ENCODE results near the gene PTGDR.

The PTGDR gene

DNA sequence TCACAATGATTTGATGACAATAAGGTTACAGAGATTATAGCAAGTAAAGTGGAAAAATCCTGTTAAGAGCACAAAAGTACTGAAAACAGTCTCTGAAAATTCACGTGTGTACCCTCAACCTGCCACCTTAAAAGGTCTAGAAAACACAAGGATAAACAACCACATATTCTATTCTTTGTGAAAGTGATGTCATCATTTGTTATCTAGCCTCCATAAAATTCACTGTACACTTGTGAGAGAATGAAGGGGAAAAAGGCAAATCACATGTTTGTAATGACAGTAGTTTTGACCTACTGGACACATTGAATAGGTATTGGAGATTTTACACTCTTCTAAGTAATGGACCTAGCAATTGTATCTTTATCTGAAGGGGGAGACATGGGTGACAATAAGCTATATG is 4.0 kb downstream of the PTGDR start:
- no peak for DNase-seq (ENCODE audit: extremely low read depth, low read depth)
- TF ChIP-seq CTCF (IDR thresholded peaks at IDR 0.05; ENCODE audit: low read depth, low read length), result no peak

DNA sequence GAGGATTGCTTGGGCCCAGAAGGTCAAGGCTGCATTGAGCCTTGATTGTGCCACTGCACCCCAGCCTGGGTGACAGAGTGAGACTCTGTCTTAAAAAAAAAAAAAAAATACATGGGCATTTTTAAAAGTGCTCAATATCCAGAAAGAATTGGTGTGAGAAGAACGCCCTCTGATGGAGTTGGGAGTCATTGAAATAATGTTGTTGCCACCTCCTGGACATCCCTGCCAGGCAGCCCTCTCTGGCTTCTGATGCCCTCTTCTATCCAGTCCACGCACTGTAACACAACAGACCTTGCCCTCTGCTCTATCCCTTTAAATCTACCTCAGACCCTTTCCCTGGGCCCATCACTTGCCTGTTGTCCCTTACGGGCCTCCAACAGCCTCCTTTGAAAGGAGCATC is 4.9 kb downstream of the PTGDR start:
- peak; percentile 38 for TF ChIP-seq CTCF (IDR thresholded peaks at IDR 0.05; ENCODE audit: low read depth, low read length)
- no peak for DNase-seq (ENCODE audit: extremely low read depth, low read depth)

DNA sequence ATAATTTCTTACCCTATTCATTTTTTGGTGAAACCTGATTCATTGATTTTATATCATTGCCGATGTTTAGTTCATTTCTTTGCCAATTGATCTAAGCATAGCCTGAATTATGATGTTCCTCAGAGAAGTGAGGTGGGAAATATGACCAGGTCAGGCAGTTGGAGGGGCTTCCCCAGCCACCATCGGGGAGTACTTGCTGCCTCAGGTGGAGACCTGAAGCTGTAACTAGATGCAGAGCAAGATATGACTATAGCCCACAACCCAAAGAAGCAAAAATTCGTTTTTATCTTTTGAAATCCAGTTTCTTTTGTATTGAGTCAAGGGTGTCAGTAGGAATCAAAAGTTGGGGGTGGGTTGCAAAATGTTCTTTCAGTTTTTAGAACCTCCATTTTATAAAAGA is 7.9 kb downstream of the PTGDR start:
- DNase-seq (ENCODE audit: extremely low read depth, low read depth), result no peak

DNA sequence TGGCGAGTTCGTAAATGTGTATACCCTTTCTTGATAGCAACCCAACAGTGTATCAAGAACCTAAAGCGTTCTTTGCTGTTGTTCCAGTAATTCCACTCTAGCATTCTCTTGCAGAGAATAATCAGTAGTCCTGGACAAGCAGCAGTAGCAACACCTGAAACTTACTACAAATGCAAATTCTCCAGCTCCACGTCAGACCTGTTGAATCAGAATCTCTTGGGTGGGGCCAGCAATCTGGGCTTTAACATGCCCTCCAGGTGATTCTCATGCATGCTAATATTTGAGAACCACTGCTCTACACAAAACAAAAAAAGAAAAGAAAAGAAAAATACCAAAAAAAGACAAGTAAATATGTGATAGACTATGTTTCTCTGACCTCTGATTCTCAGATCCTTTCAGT is 10.1 kb downstream of the PTGDR start:
- DNase-seq (ENCODE audit: extremely low read depth, low read depth), result no peak
- TF ChIP-seq CTCF (IDR thresholded peaks at IDR 0.05; ENCODE audit: low read depth, low read length), result no peak

More for the DNA sequence above, 7.9 kb downstream of the PTGDR start:
- TF ChIP-seq CTCF (IDR thresholded peaks at IDR 0.05; ENCODE audit: low read depth, low read length), result no peak

DNA sequence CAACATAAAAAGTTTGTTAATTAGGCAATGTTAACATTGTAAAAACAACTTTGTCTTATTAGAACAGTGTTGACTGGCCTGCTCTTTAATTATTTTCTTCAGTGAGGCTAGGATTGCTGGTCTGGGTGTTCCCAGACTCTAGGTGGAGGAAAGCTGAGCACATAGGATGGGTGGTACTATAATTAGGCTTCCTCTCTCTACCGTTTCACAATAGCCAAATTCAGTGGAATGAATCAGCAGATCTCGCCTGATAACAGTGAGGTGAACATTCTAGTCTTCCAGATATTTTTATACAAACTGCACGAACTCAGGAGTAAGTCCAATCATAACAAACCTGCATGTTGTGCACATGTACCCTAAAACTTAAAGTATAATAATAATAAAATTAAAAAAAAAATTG is 11.9 kb downstream of the PTGDR start:
- DNase-seq (ENCODE audit: extremely low read depth, low read depth), result no peak
- no peak for TF ChIP-seq CTCF (IDR thresholded peaks at IDR 0.05; ENCODE audit: low read depth, low read length)

GRCh38 chr14:52283099-52283498 is 15.6 kb downstream of the PTGDR start:
- DNase-seq (ENCODE audit: extremely low read depth, low read depth), result no peak
- TF ChIP-seq CTCF (IDR thresholded peaks at IDR 0.05; ENCODE audit: low read depth, low read length), result no peak

DNA sequence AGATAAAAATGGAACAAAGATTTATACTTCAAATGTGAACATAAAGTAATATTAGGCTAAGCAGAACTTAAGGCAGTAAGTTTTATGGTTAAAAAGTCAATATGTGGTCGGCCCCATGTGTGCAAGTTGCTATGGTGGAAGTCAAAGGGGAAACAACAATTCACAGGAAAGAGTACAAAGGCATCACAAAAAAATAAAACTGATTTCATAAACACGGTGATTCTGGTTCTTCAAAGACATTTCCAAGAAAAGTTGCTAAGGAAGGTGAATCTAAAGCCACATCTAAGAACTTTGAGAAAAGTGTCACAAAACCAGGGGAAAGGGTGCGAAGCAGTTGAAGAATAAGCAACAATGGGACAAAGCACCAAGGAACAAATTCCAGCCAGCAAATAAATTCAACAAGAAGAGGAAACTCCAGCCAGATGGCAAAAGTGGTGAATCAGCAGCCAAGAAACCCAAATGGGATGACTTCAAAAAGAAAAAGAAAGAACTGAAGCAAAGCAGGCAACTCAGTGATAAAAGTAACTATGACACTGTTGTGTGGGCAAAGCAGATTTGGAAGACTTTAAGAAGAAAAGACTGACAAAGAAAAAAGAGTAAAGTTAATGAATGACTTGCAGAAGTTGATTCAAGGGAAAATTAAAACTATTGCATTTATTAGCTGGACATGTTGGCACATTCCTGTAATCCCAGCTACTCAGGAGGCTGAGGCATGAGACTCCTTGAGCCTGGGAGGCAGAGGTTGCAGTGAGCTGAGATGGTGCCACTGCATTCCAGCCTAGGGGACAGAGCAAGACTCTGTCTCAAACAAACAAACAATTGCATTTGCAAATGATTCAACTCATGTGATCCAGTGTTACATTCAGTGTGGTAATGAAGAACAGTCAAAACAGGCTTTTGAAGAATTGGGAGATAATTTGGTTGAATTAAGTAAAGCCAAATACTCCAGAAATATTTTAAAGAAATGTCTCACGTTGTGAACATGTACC is 19.5 kb downstream of the PTGDR start:
- TF ChIP-seq CTCF (IDR thresholded peaks at IDR 0.05; ENCODE audit: low read depth, low read length), result no peak
- DNase-seq (ENCODE audit: extremely low read depth, low read depth), result no peak

All from AG09319 (cell line).